HEK293 (cell line): ENCODE measurements around the gene PAK5.

Experiments
- CTCF ChIA-PET: fragments of 350-600 bp; formaldehyde crosslinking; extraction: SDS; loops from one replicate; lab custom pipeline; 2021; ENCODE audit warnings: antibody characterized with exemption; lab: Yijun Ruan, JAX
- POLR2A ChIA-PET: fragments of 300-600 bp; formaldehyde crosslinking; extraction: SDS; loops from one replicate; lab custom pipeline; 2020; ENCODE audit warnings: antibody characterized with exemption, inconsistent platforms; lab: Yijun Ruan, JAX
- H3K27ac ChIP-seq: fragments of 200-500 bp; sonication (Bioruptor generic); 2 replicates; pipeline ENCODE4 v1.5.1; 2014; ENCODE audit warnings: low read depth, low read length, control low read depth, inconsistent platforms; ENCODE audit errors: extremely low read depth
- H3K36me3 ChIP-seq, 2 experiments: fragments of 200-500 bp in 1 of 2; sonication (Bioruptor generic) in 1 of 2; 1 replicate in 1 of 2; 2 replicates in 1 of 2; pipeline ENCODE4 v1.5.1; 2014 to 2017; ENCODE audit warnings: inconsistent platforms in 2 of 2, low read length in 2 of 2; ENCODE audit not compliant: control insufficient read depth in 2 of 2, insufficient read depth in 1 of 2
- H3K4me1 ChIP-seq: fragments of 200-500 bp; sonication (Bioruptor generic); 2 replicates; pipeline ENCODE4 v1.5.1; 2014; ENCODE audit warnings: mild to moderate bottlenecking, low read length, inconsistent platforms; ENCODE audit not compliant: control insufficient read depth, insufficient read depth
- H3K4me3 ChIP-seq: 2 replicates; pipeline ENCODE4 v1.5.1; 2011; ENCODE audit warnings: low read depth, mild to moderate bottlenecking, control low read depth, low read length, moderate library complexity
- H3K9me3 ChIP-seq: fragments of 200-500 bp; sonication (Bioruptor generic); 2 replicates; pipeline ENCODE4 v1.5.1; 2014; ENCODE audit warnings: low read depth, low read length, inconsistent platforms; ENCODE audit not compliant: control insufficient read depth, insufficient read depth
- GLIS1 ChIP-seq: fragments of 450-650 bp; formaldehyde crosslinking; IDR thresholded peaks from 2 replicates; pipeline ENCODE4 v1.5.1; 2016; ENCODE audit warnings: missing biosample characterization, missing genetic modification characterization
- HIC1 ChIP-seq: fragments of 450-650 bp; formaldehyde crosslinking; IDR thresholded peaks from 2 replicates; pipeline ENCODE4 v1.5.1; 2016; ENCODE audit warnings: missing biosample characterization, missing genetic modification characterization
- YY2 ChIP-seq: fragments of 450-650 bp; formaldehyde crosslinking; IDR thresholded peaks from 2 replicates; pipeline ENCODE4 v1.5.1; 2016; ENCODE audit warnings: missing biosample characterization, missing genetic modification characterization
- ZBTB44 ChIP-seq: fragments of 450-650 bp; IDR thresholded peaks from 2 replicates; pipeline ENCODE4 v1.5.1; 2018; ENCODE audit warnings: missing biosample characterization, mild to moderate bottlenecking, missing genetic modification characterization
- ZBTB8A ChIP-seq: fragments of 450-650 bp; formaldehyde crosslinking; IDR thresholded peaks from 2 replicates; pipeline ENCODE4 v1.5.1; 2016; ENCODE audit warnings: missing biosample characterization, missing genetic modification characterization
- ZNF10 ChIP-seq: fragments of 450-650 bp; formaldehyde crosslinking; IDR thresholded peaks from 2 replicates; pipeline ENCODE4 v1.5.1; 2017; ENCODE audit warnings: missing biosample characterization, missing genetic modification characterization
- ZNF157 ChIP-seq: fragments of 450-650 bp; formaldehyde crosslinking; IDR thresholded peaks from 2 replicates; pipeline ENCODE4 v1.5.1; 2016; ENCODE audit warnings: missing biosample characterization, missing genetic modification characterization
- ZNF184 ChIP-seq: fragments of 450-650 bp; IDR thresholded peaks from 2 replicates; pipeline ENCODE4 v1.5.1; 2018; ENCODE audit warnings: missing biosample characterization, mild to moderate bottlenecking, missing genetic modification characterization
- ZNF560 ChIP-seq: fragments of 450-650 bp; formaldehyde crosslinking; IDR thresholded peaks from 2 replicates; pipeline ENCODE4 v1.5.1; 2017; ENCODE audit warnings: missing biosample characterization, missing genetic modification characterization, borderline replicate concordance
- ZNF585B ChIP-seq: fragments of 450-650 bp; formaldehyde crosslinking; IDR thresholded peaks from 2 replicates; pipeline ENCODE4 v1.5.1; 2016; ENCODE audit warnings: missing biosample characterization, missing genetic modification characterization
- ZNF621 ChIP-seq: fragments of 450-650 bp; formaldehyde crosslinking; IDR thresholded peaks from 2 replicates; pipeline ENCODE4 v1.5.1; 2017; ENCODE audit warnings: missing biosample characterization, missing genetic modification characterization
- ZNF645 ChIP-seq: fragments of 450-650 bp; formaldehyde crosslinking; IDR thresholded peaks from 2 replicates; pipeline ENCODE4; 2016; ENCODE audit warnings: missing biosample characterization, missing genetic modification characterization
- ZNF658 ChIP-seq: fragments of 450-650 bp; formaldehyde crosslinking; IDR thresholded peaks from 2 replicates; pipeline ENCODE4; 2016; ENCODE audit warnings: missing biosample characterization, missing genetic modification characterization
- ZNF701 ChIP-seq: fragments of 450-650 bp; formaldehyde crosslinking; IDR thresholded peaks from 2 replicates; pipeline ENCODE4 v1.5.1; 2016; ENCODE audit warnings: missing biosample characterization, missing genetic modification characterization
- ZNF792 ChIP-seq: fragments of 450-650 bp; formaldehyde crosslinking; IDR thresholded peaks from 2 replicates; pipeline ENCODE4 v1.5.1; 2016; ENCODE audit warnings: missing biosample characterization, missing genetic modification characterization
- TF ChIP-seq, protein P1 (sequence below): fragments of 450-650 bp; formaldehyde crosslinking; IDR thresholded peaks from 2 replicates; pipeline ENCODE4 v1.5.1; 2016; ENCODE audit warnings: missing biosample characterization, missing genetic modification characterization

PAK5 gene

DNA sequence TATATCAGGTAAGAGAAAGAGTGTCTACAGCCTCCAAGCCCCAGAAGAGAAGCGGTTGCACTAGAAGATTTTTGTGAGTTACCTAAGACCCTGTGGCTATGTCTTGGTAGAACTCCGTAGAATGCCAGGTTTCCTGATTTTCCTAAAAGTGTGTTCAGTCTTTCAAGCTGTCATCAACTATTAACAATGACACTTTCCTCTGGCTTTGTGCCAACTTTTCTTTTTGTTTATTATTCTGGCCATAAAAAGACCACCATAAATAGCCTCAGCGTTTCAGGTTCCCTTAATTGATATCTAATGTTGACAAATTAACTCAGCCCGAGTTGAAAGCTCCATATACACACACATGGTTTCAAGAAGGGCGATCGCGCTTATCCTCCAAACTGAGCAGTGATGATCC, 1.2 kb downstream of the PAK5 start (continued):
- peak; percentile 69; the same call in 1 of the 2 replicates for TF ChIP-seq ZBTB44

DNA sequence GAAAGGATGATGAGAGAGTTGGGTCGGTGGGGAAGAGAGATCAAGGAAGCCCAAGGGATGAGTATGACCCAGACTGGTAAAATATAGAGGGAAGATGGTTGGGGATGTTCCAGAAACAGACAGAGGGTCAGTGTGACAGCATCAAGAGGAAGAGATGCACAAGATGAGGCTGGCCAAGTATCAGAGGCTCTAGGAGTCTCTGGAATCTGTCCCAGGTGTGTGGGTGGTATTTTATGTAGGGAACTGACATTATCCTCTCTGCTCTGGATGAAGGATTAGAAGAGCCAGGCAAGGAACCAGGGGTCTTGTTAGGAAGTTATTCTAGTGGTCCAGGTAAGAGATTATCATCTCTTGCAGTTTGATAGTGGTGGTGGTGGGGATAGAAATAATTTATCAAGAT, 3.6 kb downstream of the PAK5 start:
- TF ChIP-seq ZNF10 (tag by site-specific recombination) (no peak), ZNF701 (tag by site-specific recombination) (no peak), ZNF585B (tag by site-specific recombination) (no peak), GLIS1 (tag by site-specific recombination) (no peak), ZNF645 (tag by site-specific recombination) (no peak), YY2 (tag by site-specific recombination) (no peak)
- ChIA-PET CTCF (no interaction called here), POLR2A (no interaction called here)
- H3K4me1 ChIP-seq, result no peaks in the 10 kb centered on the region
- H3K9me3 ChIP-seq, result no peaks in the 10 kb centered on the region
- no peak overlapping the region for H3K4me3 ChIP-seq
- no peaks in the 10 kb centered on the region for H3K36me3 ChIP-seq
- H3K27ac ChIP-seq, result no peak overlapping the region

DNA sequence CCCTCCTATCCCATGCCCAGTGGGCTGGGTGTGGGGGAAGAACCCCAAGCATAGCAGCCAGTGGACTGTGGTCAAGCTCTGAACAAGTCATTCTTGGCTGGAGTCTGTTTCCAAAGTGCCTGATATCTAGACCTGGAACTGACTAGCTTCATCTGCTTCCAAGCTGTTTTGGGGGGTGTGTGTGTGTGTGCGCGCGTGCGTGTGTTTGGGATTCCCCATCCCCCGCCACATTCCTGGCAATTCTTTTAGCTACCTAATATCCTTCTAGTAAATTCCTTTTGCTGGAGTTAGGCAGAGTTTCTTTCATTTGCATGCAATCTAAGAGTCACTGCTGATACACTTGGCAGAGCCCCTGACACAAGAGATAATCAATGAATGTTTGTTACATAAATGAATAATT, 7.8 kb downstream of the PAK5 start:
- TF ChIP-seq ZNF658 (no peak), ZBTB8A (tag by site-specific recombination) (no peak), ZNF157 (tag by site-specific recombination) (no peak), ZNF184 (tag by site-specific recombination) (no peak), ZNF792 (tag by site-specific recombination) (no peak)
- TF ChIP-seq, protein P1, sequence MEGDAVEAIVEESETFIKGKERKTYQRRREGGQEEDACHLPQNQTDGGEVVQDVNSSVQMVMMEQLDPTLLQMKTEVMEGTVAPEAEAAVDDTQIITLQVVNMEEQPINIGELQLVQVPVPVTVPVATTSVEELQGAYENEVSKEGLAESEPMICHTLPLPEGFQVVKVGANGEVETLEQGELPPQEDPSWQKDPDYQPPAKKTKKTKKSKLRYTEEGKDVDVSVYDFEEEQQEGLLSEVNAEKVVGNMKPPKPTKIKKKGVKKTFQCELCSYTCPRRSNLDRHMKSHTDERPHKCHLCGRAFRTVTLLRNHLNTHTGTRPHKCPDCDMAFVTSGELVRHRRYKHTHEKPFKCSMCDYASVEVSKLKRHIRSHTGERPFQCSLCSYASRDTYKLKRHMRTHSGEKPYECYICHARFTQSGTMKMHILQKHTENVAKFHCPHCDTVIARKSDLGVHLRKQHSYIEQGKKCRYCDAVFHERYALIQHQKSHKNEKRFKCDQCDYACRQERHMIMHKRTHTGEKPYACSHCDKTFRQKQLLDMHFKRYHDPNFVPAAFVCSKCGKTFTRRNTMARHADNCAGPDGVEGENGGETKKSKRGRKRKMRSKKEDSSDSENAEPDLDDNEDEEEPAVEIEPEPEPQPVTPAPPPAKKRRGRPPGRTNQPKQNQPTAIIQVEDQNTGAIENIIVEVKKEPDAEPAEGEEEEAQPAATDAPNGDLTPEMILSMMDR (tag by site-specific recombination), result no peak
- no peaks in the 10 kb centered on the region for H3K9me3 ChIP-seq
- H3K4me3 ChIP-seq, result no peak overlapping the region
- ChIA-PET POLR2A (no interaction called here), CTCF (interaction anchor here (0.7 kb wide), 1 partner anchor 214 kb away, joined by 4 read pairs; no protein-coding TSS in a partner anchor)
- no peaks in the 10 kb centered on the region for H3K36me3 ChIP-seq
- H3K4me1 ChIP-seq, result no peaks in the 10 kb centered on the region
- H3K27ac ChIP-seq, result no peak overlapping the region

DNA sequence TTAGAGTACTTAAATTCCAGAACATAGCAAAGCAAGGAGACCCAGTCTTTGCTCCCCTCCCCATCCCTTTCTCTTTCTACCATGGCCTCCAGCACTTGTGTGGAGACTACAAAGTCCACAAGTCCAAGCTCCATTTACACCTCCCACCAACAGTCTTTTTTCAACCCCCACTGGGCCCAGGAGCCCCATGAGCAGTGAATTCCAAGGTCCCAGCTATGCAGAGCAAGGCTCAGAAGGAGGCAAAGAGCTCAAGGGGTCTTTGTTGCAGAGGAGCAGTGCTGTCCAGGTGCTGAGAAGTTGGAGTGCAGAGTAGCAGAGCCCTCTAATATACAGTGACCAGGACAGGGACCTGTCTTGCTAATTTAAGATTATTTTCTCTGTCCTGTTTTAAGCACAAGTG, 9.0 kb downstream of the PAK5 start:
- Histone ChIP-seq H3K4me1 (no peaks in the 10 kb centered on the region), H3K4me3 (no peak overlapping the region), H3K36me3 (no peaks in the 10 kb centered on the region), H3K9me3 (no peaks in the 10 kb centered on the region), H3K27ac (no peak overlapping the region)
- CTCF ChIA-PET, result no interaction called here
- POLR2A ChIA-PET, result no interaction called here
- TF ChIP-seq ZNF560 (tag by site-specific recombination), result no peak
- TF ChIP-seq HIC1 (tag by site-specific recombination), result no peak
- TF ChIP-seq ZNF621, result no peak
- TF ChIP-seq, all 188 proteins: peak for 0
